Measurements from ENCODE around the gene NHSL1. TPM values are rescaled to one million over a fixed set of nuclear protein-coding genes. Genes with fewer than 3 reads are reported as not detected.

NHSL1 gene
- total and polyA plus RNA-seq, 9 of the 15 experiments (the other 6 are each of a cell fraction or from before 2014, with no cell fraction given), result 0.09 to 0.20 TPM; not detected in 7

GRCh38 chr6:138454981-138455706, 44.1 kb downstream of the NHSL1 start (continued):
- no peak for TF ChIP-seq CBFB (CRISPR knock-in tag; IDR thresholded peaks at IDR 0.05)
- TF ChIP-seq CBFA2T3 (IDR thresholded peaks at IDR 0.05), result no peak

DNA sequence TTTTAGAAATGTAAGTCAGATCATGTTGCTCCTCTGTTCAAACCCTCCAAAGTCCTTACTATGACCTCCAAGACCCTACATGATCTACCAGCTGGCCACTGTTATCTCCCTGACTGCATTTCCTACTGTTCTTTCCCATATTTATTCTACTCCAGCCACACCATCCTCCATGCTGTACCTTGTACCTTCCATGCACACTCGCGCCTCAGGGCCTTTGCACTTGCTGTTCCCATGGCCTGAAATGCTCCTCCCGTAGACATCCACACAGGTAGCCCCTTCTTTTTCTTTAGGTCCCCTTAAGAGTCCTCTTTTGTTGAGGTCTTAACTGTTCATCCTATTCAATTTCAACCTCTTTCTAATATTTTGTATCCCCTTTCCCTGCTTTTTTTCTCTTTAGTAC, 48.3 kb downstream of the NHSL1 start:
- DNase-seq (ENCODE audit: extremely low read depth in 1 of 4, low spot score in 3 of 4) (no peak), FAIRE-seq (no peak), ATAC-seq (no peak)
- no TSS peak for BruUV-seq (replicated peaks)
- H3K4me2 ChIP-seq (ENCODE audit: insufficient read depth, low read length), result no peak overlapping the region
- H3K27me3 ChIP-seq (ENCODE audit: control insufficient read depth in 2 of 2, insufficient read depth in 2 of 2, low read length in 2 of 2), result peaks cover 18 to 20% of the 10 kb centered on the region in 2 experiments; a peak in 4 of 5 replicates
- H3K9me1 ChIP-seq (ENCODE audit: control insufficient read depth, insufficient read depth, low read length), result no peaks in the 10 kb centered on the region
- H4K20me1 ChIP-seq (replicated peaks; ENCODE audit: control insufficient read depth, insufficient read depth, low read length), result no peaks in the 10 kb centered on the region
- TF ChIP-seq SPI1 (IDR thresholded peaks at IDR 0.05; ENCODE audit: borderline replicate concordance, low read depth, low read length), result no peak
- no peaks in the 10 kb centered on the region for H3K4me1 ChIP-seq (replicated peaks in 1 of 2; ENCODE audit: control insufficient read depth in 2 of 2, insufficient read depth in 2 of 2, low read length in 2 of 2)
- H3K36me3 ChIP-seq (ENCODE audit: control insufficient read depth, insufficient read depth, low read length), result no peaks in the 10 kb centered on the region
- no peak overlapping the region for H2AFZ ChIP-seq (ENCODE audit: low read depth, low read length)
- H3K9me3 ChIP-seq (replicated peaks; ENCODE audit: control insufficient read depth, insufficient read depth, low read depth, low read length), result no peaks in the 10 kb centered on the region
- intact Hi-C loops (cut with micrococcal nuclease), result no loop called here
- H3K9ac ChIP-seq (ENCODE audit: insufficient read depth in 1 of 2, low read depth in 2 of 2, low read length in 2 of 2), result no peak overlapping the region
- no peak overlapping the region for H3K27ac ChIP-seq (ENCODE audit: extremely low read depth, low read depth, low read length)
- WGBS (ENCODE audit: insufficient coverage, low coverage, missing lambda C conversion rate), result 0% methylated on average over 3 of the region's 3 CpGs
- ChIA-PET CTCF (ENCODE audit: low intra/inter-chr PET ratio) (no interaction called here), POLR2A (no interaction called here)
- in situ Hi-C loops (cut with MboI), result no loop called here
- H3K4me3 ChIP-seq, result no peak overlapping the region
- H3K79me2 ChIP-seq (ENCODE audit: control insufficient read depth, insufficient read depth, low read length), result no peaks in the 10 kb centered on the region

- no peak overlapping the region for H3K9ac ChIP-seq (ENCODE audit: insufficient read depth in 1 of 2, low read depth in 2 of 2, low read length in 2 of 2)
- no peak overlapping the region for H3K4me3 ChIP-seq
- no peak for FAIRE-seq
- ChIA-PET POLR2A (no interaction called here), CTCF (ENCODE audit: low intra/inter-chr PET ratio) (no interaction called here)
- no peaks in the 10 kb centered on the region for H4K20me1 ChIP-seq (replicated peaks; ENCODE audit: control insufficient read depth, insufficient read depth, low read length)
- ATAC-seq, result no peak
- DNase-seq (ENCODE audit: extremely low read depth in 1 of 4, low spot score in 3 of 4), result no peak
- H3K36me3 ChIP-seq (ENCODE audit: control insufficient read depth, insufficient read depth, low read length), result no peaks in the 10 kb centered on the region
- no peak overlapping the region for H3K27ac ChIP-seq (ENCODE audit: extremely low read depth, low read depth, low read length)
- no peak overlapping the region for H2AFZ ChIP-seq (ENCODE audit: low read depth, low read length)
- in situ Hi-C loops (cut with MboI), result no loop called here
- no peaks in the 10 kb centered on the region for H3K9me1 ChIP-seq (ENCODE audit: control insufficient read depth, insufficient read depth, low read length)
- intact Hi-C loops (cut with micrococcal nuclease), result no loop called here
- WGBS (ENCODE audit: insufficient coverage, low coverage, missing lambda C conversion rate), result 2% methylated on average over 3 of the region's 3 CpGs
- BruUV-seq (replicated peaks), result no TSS peak
- H3K27me3 ChIP-seq (ENCODE audit: control insufficient read depth in 2 of 2, insufficient read depth in 2 of 2, low read length in 2 of 2), result peaks cover 18 to 20% of the 10 kb centered on the region in 2 experiments; a peak in 4 of 5 replicates
- no peak overlapping the region for H3K4me2 ChIP-seq (ENCODE audit: insufficient read depth, low read length)
- no peaks in the 10 kb centered on the region for H3K9me3 ChIP-seq (replicated peaks; ENCODE audit: control insufficient read depth, insufficient read depth, low read depth, low read length)
- H3K4me1 ChIP-seq (replicated peaks in 1 of 2; ENCODE audit: control insufficient read depth in 2 of 2, insufficient read depth in 2 of 2, low read length in 2 of 2), result no peaks in the 10 kb centered on the region
- H3K79me2 ChIP-seq (ENCODE audit: control insufficient read depth, insufficient read depth, low read length), result no peaks in the 10 kb centered on the region
- TF ChIP-seq PML (IDR thresholded peaks at IDR 0.05; ENCODE audit: low read length), result no peak
- no peak for TF ChIP-seq MEF2D (tag; conservative IDR thresholded peaks at IDR 0.05; ENCODE audit: low read depth)
- TF ChIP-seq KAT7 (CRISPR knock-in tag; IDR thresholded peaks at IDR 0.05; ENCODE audit: borderline replicate concordance), result no peak
- TF ChIP-seq RBM25 (IDR thresholded peaks at IDR 0.05; ENCODE audit: low read depth, low read length, severe bottlenecking), result no peak
- TF ChIP-seq, protein P1, sequence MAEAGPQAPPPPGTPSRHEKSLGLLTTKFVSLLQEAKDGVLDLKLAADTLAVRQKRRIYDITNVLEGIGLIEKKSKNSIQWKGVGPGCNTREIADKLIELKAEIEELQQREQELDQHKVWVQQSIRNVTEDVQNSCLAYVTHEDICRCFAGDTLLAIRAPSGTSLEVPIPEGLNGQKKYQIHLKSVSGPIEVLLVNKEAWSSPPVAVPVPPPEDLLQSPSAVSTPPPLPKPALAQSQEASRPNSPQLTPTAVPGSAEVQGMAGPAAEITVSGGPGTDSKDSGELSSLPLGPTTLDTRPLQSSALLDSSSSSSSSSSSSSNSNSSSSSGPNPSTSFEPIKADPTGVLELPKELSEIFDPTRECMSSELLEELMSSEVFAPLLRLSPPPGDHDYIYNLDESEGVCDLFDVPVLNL (CRISPR knock-in tag; IDR thresholded peaks at IDR 0.05; ENCODE audit: low read depth), result no peak
- TF ChIP-seq ZNF436 (CRISPR knock-in tag; IDR thresholded peaks at IDR 0.05), result no peak
- no peak for TF ChIP-seq BHLHE40 (IDR thresholded peaks at IDR 0.05; ENCODE audit: low read length)
- TF ChIP-seq, protein P2, sequence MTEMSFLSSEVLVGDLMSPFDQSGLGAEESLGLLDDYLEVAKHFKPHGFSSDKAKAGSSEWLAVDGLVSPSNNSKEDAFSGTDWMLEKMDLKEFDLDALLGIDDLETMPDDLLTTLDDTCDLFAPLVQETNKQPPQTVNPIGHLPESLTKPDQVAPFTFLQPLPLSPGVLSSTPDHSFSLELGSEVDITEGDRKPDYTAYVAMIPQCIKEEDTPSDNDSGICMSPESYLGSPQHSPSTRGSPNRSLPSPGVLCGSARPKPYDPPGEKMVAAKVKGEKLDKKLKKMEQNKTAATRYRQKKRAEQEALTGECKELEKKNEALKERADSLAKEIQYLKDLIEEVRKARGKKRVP (CRISPR knock-in tag; IDR thresholded peaks at IDR 0.05), result no peak
- TF ChIP-seq NFIC (IDR thresholded peaks at IDR 0.05), result no peak
- no peak for TF ChIP-seq USF1 (CRISPR knock-in tag; IDR thresholded peaks at IDR 0.05)
These were observed 48.8 kb downstream of the NHSL1 start for GRCh38 chr6:138450445-138450844.

Data from K562 (cell line).